ENCODE measurements around the gene GNGT2.
A peak's percentile ranks its signal among the peaks of the same experiment; 100 is the strongest.

GNGT2 gene

GRCh38 chr17:49210158-49211029, at the start of gene GNGT2, which contains the start of gene ABI3:
Gene GNGT2 (minus strand): TSS chr17:49210574. CDS start chr17:49207422, 3,152 bp downstream.
Gene ABI3 (plus strand): TSS chr17:49210707. CDS start chr17:49210725, 18 bp downstream.
- DNase-seq (ENCODE audit: low spot score) = no peak

- DNase-seq (ENCODE audit: low spot score) = no peak
Measured at GRCh38 chr17:49259663-49260010, 49.3 kb upstream of the GNGT2 start.

- no peak for DNase-seq (ENCODE audit: low spot score)
Measured at GRCh38 chr17:49258394-49258793, 48.0 kb upstream of the GNGT2 start.

GRCh38 chr17:49255125-49255524, 44.8 kb upstream of the GNGT2 start:
- DNase-seq (ENCODE audit: low spot score) = no peak

- no peak for DNase-seq (ENCODE audit: low spot score)
Measured at GRCh38 chr17:49254066-49254465, 43.7 kb upstream of the GNGT2 start.

GRCh38 chr17:49252148-49252695, 41.8 kb upstream of the GNGT2 start:
- DNase-seq (ENCODE audit: low spot score) = peak; percentile 39

- no peak for DNase-seq (ENCODE audit: low spot score)
Measured at GRCh38 chr17:49249890-49250522, 39.6 kb upstream of the GNGT2 start.

- DNase-seq (ENCODE audit: low spot score) = peak; percentile 76
Measured at GRCh38 chr17:49249292-49249794, 39.0 kb upstream of the GNGT2 start.

- DNase-seq (ENCODE audit: low spot score) = no peak
Measured at GRCh38 chr17:49247944-49248343, 37.6 kb upstream of the GNGT2 start.

GRCh38 chr17:49244839-49245238, 34.5 kb upstream of the GNGT2 start:
- DNase-seq (ENCODE audit: low spot score) = no peak

GRCh38 chr17:49242813-49243212, 32.4 kb upstream of the GNGT2 start:
- DNase-seq (ENCODE audit: low spot score) = no peak

- no peak for DNase-seq (ENCODE audit: low spot score)
Measured at GRCh38 chr17:49241692-49242397, 31.5 kb upstream of the GNGT2 start.

GRCh38 chr17:49241040-49241439, 30.7 kb upstream of the GNGT2 start:
- DNase-seq (ENCODE audit: low spot score) = no peak

GRCh38 chr17:49240619-49241018, 30.2 kb upstream of the GNGT2 start:
- DNase-seq (ENCODE audit: low spot score) = no peak

- no peak for DNase-seq (ENCODE audit: low spot score)
Measured at GRCh38 chr17:49239963-49240362, 29.6 kb upstream of the GNGT2 start.

GRCh38 chr17:49235896-49236295, 25.5 kb upstream of the GNGT2 start:
- no peak for DNase-seq (ENCODE audit: low spot score)

- DNase-seq (ENCODE audit: low spot score) = no peak
Measured at GRCh38 chr17:49234509-49235080, 24.2 kb upstream of the GNGT2 start.

GRCh38 chr17:49231563-49231894, 21.2 kb upstream of the GNGT2 start:
- DNase-seq (ENCODE audit: low spot score) = no peak

GRCh38 chr17:49230636-49231562, 20.5 kb upstream of the GNGT2 start, which contains the start of gene PHOSPHO1:
Gene PHOSPHO1 (minus strand): TSS chr17:49230787. CDS start chr17:49226691, 4,096 bp downstream.
- peak; percentile 98 for DNase-seq (ENCODE audit: low spot score)

- DNase-seq (ENCODE audit: low spot score) = no peak
Measured at GRCh38 chr17:49229805-49230600, 19.6 kb upstream of the GNGT2 start.
